HG02678 (cell line): ENCODE data around the gene EIF5A2.
"Not testable (repeated sequence)": the region's sequence is repeated elsewhere in the genome, so short reads cannot be mapped to it uniquely, and the experiment has no call there.

Experiments
- ATAC-seq: cut with Tn5 transposase; IDR thresholded peaks from one replicate; pipeline ENCODE4 v1.9.1; 2021; ENCODE audit warnings: mild to moderate bottlenecking, moderate library complexity; ENCODE audit not compliant: unreplicated experiment

Gene EIF5A2

DNA sequence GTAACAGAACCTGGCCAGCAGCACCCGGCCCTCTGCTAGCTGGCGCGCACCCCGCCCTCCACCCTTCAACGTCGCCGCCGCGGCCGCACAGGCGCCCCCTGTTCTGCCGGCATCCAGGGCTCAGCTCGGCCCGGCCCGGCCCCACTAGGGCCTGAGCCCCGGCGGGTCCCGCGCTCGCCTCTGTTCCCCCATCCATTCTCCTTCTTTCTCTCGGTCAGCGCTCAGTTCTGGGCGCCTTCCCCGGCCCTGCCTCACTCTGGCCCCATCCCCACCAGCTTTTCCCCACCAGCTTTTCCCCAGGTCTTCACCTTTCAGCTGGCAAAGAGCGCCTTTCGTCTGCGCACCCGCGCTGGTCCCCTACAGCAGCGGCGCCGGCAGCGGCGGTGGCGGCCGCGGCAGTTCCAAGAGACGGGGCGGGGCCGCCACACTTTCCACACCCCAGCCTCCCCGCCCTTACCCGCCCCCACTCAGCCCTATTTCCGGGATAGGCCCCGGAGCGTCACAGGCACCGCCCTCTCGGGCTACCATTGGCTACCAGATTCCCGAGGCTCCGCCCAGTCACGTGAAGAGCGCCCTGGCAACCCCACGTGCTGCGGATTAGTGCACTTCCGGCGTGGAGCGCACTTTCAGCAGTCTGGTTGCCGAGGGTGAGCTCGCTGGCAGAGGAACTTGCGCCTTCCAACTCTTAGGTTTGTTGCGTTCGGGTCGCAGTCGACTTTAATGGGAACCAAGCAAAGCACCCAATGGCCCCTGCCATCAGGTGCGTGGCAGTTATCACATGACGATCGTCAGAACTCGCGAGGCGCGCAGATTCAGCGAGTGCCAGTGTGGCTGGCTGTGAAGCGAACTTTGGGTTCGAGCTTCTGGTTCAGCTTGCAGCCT lies at the start of gene EIF5A2:
Gene EIF5A2 (minus strand): TSS at position 403 of the 882 bp plus-strand sequence. CDS start 831 bp downstream, outside the sequence.
- ATAC-seq = peak; percentile 91

DNA sequence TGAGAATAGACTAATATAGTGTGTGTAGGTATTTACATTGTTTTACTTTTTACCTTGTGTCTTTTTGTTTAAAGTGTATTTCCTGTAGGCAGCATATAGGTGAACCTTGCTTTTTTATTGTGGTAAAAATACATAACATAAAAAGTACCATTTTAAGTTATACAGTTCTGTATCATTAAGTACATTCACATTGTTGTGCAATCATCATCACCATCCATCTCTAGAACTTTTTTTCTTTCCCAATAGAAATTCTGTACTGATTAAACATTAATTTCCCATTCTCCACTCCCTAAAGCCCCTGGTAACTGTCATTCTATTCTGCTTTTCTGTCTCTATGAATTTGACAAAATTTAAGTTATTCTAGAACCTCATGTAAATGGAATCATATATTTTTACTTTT lies 48.2 kb upstream of the EIF5A2 start:
- no peak for ATAC-seq

DNA sequence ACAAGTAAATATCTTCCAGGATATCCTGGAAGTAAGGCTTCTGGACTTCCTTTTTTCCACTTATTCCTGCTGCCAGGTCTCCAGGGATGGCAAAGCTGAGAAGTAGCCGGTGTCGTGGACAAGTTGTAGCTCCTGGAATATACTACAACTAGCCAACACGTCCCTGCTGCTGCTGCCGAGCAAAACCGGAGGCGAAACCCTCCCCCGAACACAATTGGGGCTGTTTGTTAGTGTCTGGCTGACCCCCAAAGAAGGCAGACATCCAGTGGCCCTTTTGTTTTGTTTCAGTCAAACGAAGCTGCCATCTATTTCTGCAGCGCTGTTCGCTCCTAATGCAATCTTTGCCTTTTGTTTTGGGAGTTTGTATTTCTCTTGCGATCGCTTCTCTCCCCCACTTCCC lies 45.3 kb upstream of the EIF5A2 start:
- ATAC-seq = no peak

GRCh38 chr3:170953229-170953628 lies 44.8 kb upstream of the EIF5A2 start:
- no peak for ATAC-seq

DNA sequence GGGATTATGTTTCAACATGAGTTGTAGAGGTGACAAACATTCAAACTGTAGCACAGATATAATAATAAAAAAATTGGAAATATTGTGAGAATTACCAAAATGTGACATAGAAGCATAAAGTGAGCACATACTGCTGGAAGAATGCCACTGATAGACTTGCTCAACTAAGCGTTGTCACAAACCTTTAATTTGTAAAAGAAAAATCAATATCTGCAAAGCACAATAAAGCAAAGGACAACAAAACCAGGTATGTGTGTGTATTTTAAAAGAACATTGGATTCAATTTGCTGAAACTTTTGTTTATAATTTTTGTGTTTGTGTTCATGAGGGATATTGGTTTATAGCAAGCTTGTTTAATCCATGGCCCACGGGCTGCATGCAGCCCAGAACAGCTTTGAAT lies 40.8 kb upstream of the EIF5A2 start:
- no peak for ATAC-seq

DNA sequence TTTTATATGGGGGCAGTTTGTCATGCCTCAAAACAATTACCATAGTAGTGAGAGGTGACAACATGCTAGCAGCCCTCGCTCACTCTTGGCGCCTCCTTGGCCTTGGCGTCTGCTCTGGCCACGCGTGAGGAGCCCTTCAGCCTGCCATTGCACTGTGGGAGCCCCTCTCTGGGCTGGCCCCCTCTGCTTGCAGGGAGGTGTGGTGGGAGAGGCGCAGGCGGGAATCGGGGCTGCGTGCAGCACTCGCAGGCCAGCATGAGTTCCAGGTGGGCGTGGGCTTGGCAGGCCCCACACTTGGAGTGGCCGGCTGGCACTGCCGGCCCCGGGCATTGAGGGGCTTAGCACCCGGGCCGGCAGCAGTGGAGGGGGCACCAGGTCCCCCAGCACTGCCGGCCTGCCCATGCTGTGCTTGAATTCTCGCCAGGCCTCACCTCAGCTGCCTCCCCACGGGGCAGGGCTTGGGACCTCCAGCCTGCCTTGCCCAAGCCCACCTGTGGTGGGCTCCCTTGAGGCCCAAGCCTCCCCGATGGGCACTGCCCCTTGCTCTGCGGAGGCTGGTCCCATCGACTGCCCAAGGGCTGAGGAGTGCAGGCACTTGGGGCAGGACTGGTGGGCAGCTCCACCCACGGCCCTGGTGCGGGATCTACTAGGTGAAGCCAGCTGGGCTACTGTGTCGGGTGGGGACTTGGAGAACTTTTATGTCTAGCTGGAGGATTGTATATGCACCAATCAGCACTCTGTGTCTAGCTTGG lies 38.8 kb upstream of the EIF5A2 start:
- no peak for ATAC-seq

DNA sequence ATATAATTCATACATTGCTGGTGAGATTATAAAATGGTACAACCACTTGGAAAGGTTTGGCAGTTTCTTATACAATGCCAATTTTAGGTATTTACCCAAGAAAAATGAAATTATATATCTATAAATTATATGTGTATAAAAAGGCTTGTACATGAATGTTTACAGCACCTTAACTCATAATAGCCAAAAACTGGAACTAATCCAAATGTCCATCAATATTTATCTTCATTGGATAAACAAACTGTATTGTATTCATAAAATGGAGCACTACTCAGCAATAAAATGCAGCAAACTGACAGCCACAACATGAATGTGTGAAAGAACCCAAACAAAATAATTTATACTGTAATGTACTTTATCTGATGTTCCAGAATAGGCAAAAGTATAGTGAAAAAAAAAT lies 33.6 kb upstream of the EIF5A2 start:
- ATAC-seq = no peak

GRCh38 chr3:170941551-170941950 lies 33.1 kb upstream of the EIF5A2 start:
- no peak for ATAC-seq

DNA sequence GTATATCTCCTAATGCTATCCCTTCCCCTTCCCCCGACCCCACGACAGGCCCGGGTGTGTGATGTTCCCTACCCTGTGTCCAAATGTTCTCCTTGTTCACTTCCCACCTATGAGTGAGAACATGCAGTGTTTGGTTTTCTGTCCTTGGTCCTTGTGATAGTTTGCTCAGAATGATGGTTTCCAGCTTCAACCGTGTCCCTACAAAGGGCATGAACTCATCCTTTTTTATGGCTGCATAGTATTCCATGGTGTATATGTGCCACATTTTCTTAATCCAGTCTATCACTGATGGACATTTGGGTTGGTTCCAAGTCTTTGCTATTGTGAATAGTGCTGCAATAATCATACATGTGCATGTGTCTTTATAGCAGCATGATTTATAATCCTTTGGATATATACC lies 24.6 kb upstream of the EIF5A2 start:
- not testable (repeated sequence) for ATAC-seq

DNA sequence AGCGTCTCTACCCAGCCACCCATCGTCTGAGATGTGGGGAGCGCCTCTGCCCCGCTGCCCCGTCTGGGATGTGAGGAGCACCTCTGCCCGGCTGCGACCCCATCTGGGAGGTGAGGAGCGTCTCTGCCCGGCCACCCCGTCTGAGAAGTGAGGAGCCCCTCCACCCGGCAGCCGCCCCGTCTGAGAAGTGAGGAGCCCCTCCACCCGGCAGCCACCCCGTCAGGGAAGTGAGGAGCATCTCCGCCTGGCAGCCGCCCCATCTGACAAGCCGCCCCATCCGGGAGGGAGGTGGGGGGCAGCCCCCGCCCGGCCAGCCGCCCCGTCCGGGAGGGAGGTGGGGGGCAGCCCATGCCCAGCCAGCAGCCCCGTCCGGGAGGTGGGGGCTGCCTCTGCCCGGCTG lies 15.1 kb upstream of the EIF5A2 start:
- ATAC-seq = not testable (repeated sequence)

- ATAC-seq = no peak
Measured at GRCh38 chr3:170918715-170919114, 10.3 kb upstream of the EIF5A2 start.

- ATAC-seq = no peak
Measured at GRCh38 chr3:170914690-170915089, 6.3 kb upstream of the EIF5A2 start.

GRCh38 chr3:170914212-170914611 lies 5.8 kb upstream of the EIF5A2 start:
- no peak for ATAC-seq

DNA sequence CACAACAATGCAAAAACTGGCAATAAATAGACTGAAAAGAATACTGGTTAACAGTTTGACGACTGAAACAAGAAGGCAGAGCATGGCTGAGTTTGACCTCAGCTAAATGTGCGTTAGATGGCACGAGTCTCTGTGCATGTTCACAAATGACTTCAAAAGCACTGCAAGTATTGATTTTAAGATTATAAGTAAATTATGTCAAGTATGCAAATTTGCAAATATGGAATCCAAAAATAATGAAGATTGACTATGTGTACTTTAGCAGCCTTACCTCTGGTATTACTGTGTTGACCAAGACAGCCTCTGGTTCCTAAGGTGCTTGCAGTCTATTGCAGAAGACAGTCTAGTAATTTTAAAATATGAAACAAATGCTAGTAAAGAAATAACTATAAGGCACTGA lies 2.6 kb upstream of the EIF5A2 start:
- ATAC-seq = no peak

DNA sequence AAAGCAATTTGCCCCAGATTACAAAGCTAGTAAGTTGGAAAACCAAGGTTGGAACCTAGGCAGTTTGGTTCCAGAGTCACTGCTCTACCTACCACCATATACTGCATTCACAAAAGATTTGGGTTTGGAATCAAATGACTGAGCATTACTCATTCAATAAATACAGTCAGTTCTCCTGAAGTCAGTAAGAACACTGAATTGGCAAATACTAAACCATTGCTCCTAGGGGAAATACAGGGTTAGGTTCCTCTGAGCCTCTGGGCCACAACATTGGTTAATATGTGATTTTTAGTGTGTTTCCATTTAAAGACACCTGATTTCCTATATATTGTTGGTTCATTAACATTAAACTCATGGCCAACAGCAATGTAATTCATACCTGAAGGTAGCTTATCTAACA lies 2.1 kb upstream of the EIF5A2 start:
- ATAC-seq = no peak

DNA sequence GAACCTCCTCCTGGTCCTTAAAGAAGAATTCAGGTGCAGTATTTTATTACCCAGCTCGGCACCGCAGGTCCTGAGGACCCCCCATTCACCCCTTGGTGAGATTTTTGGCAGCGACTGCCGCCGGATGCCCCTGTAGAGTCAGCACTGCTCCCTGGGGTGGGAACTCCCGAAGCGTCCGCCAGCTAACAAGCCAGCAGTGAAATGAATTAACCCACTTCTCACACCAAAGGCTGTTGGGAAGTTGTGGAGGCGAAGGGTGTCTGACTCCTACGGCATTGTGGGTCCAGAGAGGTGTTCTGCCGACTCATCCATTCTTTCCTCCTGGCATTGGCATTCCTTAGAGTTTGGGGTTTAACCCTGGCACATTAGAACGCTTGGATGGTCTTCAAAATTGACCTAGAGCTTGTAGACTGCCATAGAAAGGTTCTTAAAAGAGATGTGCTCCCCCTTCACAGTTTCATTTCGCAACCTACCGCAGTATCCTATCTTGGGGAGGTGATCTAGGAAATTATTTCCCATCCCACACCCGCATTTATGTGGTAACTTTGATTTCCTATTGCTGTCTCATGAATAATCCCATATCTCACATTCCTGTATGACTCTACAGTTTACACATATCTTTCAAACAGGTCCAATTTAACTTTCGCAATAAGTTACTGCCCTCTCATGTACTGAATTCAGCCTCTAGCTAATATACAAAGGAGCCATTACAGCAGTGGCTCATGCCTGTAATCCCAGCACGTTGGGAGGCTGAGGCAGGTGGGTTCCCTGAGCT lies 879 bp upstream of the EIF5A2 start:
- no peak for ATAC-seq

DNA sequence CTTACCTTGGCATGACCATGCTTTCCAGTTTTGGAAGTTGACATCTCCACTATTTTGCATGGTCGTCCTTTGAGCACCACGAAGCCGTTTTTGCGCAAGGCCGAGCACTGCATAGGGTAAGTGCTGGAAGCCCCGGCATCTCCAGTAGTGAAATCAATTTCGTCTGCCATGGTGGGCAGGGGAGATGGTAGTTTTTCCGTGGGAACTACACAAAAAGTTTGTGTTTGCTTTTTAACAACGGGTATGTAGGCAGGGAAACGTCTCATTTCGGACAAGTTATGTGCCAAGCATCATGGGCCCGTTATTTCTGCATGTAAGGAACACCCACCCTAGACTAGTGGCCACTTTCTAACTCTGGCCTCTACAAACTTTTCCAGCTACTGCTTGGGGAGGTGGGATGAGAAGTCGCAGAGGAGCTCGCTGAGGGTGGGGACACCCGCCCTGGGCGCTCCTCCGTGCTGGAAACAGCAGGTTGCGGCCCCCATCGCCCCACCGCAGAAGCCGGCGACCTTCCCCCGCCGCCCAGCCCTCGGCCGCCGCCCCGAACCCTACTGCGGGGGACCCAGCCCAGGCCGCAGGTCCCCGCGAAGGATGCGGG lies 701 bp downstream of the EIF5A2 start:
- ATAC-seq = no peak

- ATAC-seq = no peak
Measured at GRCh38 chr3:170905862-170906261, 2.6 kb downstream of the EIF5A2 start.

- ATAC-seq = no peak
Measured at GRCh38 chr3:170903123-170903522, 5.3 kb downstream of the EIF5A2 start.

DNA sequence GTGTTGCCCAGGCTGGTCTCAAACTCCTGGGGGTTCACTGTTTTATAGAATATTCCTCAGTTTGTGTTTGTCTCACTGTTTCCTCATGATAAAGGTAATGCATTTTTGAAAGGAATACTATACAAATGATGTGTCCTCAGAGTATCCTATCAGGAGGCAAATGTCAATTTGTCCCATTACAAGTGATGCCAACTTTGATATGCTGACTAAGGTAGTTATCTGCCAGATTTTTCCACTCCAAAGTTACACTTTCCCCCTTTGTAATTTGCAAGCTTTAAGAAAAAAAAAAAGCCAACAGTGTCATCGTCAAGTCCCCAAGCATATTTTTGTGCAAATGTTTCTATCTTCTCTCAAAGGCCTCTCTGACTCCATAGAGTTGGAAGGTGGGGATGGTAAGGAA lies 9.0 kb downstream of the EIF5A2 start:
- ATAC-seq = no peak

DNA sequence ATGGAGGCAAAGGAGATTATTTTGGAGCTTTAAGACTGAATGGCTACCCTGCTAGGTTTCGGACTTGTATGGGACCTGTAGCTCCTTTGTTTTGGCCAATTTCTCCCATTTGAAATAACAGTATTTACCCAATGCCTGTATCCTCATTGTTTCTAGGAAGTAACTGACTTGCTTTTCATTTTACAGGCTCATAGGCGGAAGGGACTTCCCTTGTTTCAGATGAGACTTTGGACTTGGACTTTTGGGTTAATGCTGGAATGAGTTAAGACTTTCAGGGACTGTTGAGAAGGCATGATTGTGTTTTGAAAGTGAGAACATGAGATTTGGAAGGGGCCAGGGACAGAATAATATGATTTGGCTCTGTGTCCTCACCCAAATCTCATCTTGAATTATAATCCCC lies 10.5 kb downstream of the EIF5A2 start:
- ATAC-seq = no peak
